Neural progenitor cell (in vitro differentiated cells): ENCODE data around the gene ZNF282.

Source experiments
- CTCF ChIP-seq: fragments of 200-600 bp; sonication (generic); IDR thresholded peaks from 2 replicates; pipeline ENCODE4 v1.5.1; 2017; ENCODE audit warnings: antibody characterized with exemption, mild to moderate bottlenecking
- EZH2 ChIP-seq: fragments of 200-600 bp; sonication (generic); IDR thresholded peaks from 2 replicates; pipeline ENCODE4 v1.6.1; 2017; ENCODE audit warnings: antibody characterized with exemption, mild to moderate bottlenecking, moderate library complexity
- EZH2phosphoT487 ChIP-seq: fragments of 200-600 bp; sonication (generic); IDR thresholded peaks from 2 replicates; pipeline ENCODE4 v1.6.1; 2017; ENCODE audit warnings: antibody characterized with exemption

DNA sequence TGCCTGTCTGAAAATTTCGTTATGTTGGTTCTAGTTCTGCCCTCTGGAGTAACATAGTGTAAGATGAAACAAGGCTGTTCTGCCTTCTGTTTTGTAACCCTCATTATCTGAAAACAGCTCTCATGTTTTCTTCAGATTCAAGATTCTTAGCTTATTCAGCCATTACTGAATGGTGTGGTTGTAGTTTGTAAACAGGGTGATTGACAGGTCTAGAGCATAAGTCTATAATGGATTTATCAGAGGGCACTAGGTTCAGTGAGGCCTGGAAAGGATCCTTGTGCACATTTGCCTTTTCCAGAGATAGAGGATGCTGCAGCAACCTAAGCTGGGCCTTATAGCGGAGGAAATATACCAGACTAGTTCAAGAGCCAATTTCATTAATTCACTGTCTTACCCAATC is 42.0 kb upstream of the ZNF282 start:
- TF ChIP-seq EZH2 (no peak), CTCF (no peak), EZH2phosphoT487 (no peak)
